Mucosa of descending colon (tissue), 3 donors: Measurements from ENCODE around the gene IGLON5. TPM values are rescaled to one million over a fixed set of nuclear protein-coding genes. Genes with fewer than 3 reads are reported as not detected.

ENCODE experiments used
- ATAC-seq: fragments of 200-7000 bp; cut with Tn5 transposase; one replicate; pipeline ENCODE4 v1.9.1; 2020; ENCODE audit warnings: mild to moderate bottlenecking, moderate library complexity
- DNase-seq, 3 donors: peaks; one replicate each; pipeline ENCODE4 v3.0.0-alpha.2; 2020
- H3K36me3 ChIP-seq: fragments of 200-600 bp; one replicate; pipeline ENCODE4 v1.8.0; 2021; ENCODE audit warnings: low read depth, mild to moderate bottlenecking
- H3K4me1 ChIP-seq: fragments of 200-600 bp; one replicate; pipeline ENCODE4 v1.8.0; 2021; ENCODE audit warnings: low read depth, mild to moderate bottlenecking
- H3K4me3 ChIP-seq: fragments of 200-600 bp; one replicate; pipeline ENCODE4 v1.8.0; 2021; ENCODE audit warnings: mild to moderate bottlenecking
- H3K9me3 ChIP-seq: fragments of 200-600 bp; one replicate; pipeline ENCODE4 v1.8.0; 2021; ENCODE audit warnings: mild to moderate bottlenecking
- CTCF ChIP-seq: fragments of 200-600 bp; IDR thresholded peaks from one replicate; pipeline ENCODE4 v1.8.0; 2022; ENCODE audit warnings: antibody characterized with exemption, mild to moderate bottlenecking
- intact Hi-C, 2 donors: fragments of 100-400 bp; cut with DNase I in 1 of 2; cut with micrococcal nuclease in 1 of 2; formaldehyde crosslinking; loops; one replicate each; pipeline versions ENCODE4 v1.11.0 to v1.11.1; 2022; cut with DNase I, micrococcal nuclease
- total RNA-seq, 3 donors: library from RNA; stranded (reverse); fragmentation: NEBNext Ultra II Directional in 2 of 3; extraction: Animal tissue kit (Norgen Biotek cat#: 25700) in 2 of 3; gene quantifications; one replicate each; pipeline versions ENCODE4 v1.2.1 to v1.2.4, GENCODE V29; 2021 to 2023
- donor health status: DM: no; HTN: no; CAD: no; lungs with moderate emphysema.
- donor health status: DM: no; HTN: no; CAD: no.
- donor health status: DM: no; HTN: yes; CAD: no.

The IGLON5 gene
- total RNA-seq, 3 donors from 2014 or later: 0.44 TPM; not detected in 2

- H3K4me3 ChIP-seq: no peak overlapping the region
- peaks cover 19% of the 10 kb centered on the region for H3K9me3 ChIP-seq
- no peak for TF ChIP-seq CTCF
- no peaks in the 10 kb centered on the region for H3K36me3 ChIP-seq
- ATAC-seq (no peak), DNase-seq (no peak)
- intact Hi-C loops: no loop called here
- H3K4me1 ChIP-seq: no peaks in the 10 kb centered on the region
Observed at GRCh38 chr19:51301266-51301665, 10.2 kb upstream of the IGLON5 start.

- peaks cover 29% of the 10 kb centered on the region for H3K9me3 ChIP-seq
- TF ChIP-seq CTCF: no peak
- intact Hi-C loops: no loop called here
- no peak overlapping the region for H3K4me3 ChIP-seq
- H3K36me3 ChIP-seq: no peaks in the 10 kb centered on the region
- H3K4me1 ChIP-seq: no peaks in the 10 kb centered on the region
- ATAC-seq: no peak
- DNase-seq: no peak
Observed at GRCh38 chr19:51305479-51305878, 6.0 kb upstream of the IGLON5 start.

DNA sequence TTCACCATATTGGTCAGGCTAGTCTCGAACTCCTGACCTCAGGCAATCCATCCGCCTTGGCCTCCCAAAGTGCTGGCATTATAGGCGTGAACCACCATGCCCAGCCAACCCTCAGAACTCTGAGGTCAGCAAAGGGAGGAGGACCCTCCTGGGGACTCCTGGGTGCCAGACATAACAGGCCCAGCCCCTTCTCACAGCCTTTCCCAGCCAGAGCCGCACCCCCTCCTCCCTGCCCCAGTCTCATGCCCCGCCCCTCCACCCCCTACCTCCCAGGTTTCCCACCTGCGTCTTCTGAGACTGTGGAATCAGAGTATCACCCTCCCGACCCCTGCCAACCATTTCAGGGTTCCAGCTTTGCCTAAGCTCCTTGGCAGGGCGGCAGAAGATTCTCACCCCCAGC lies 5.2 kb downstream of the IGLON5 start:
- Histone ChIP-seq H3K36me3 (no peaks in the 10 kb centered on the region), H3K4me3 (no peak overlapping the region), H3K9me3 (no peaks in the 10 kb centered on the region), H3K4me1 (no peaks in the 10 kb centered on the region)
- ATAC-seq (no peak), DNase-seq (no peak)
- intact Hi-C loops: no loop called here
- TF ChIP-seq CTCF: no peak

DNA sequence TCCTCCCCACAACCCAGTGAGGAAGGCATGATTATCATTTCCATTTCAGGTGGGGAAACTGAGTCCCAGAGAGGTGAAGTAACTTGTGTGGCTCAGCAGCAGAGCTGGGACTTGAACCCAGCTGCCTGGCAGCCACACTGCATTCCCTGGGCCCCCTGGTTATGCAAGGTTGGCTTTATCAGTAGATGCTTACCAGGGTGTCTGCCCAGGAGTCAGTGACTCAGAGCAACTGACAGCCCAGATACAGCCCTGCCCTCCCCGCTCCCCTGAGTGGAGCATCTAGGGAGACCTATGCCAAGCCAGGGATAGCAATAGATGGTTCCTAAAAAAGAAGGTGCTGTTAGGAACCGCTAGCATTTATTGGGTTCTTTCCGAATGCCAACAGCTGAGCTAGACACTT lies 5.9 kb downstream of the IGLON5 start:
- intact Hi-C loops: no loop called here

GRCh38 chr19:51317968-51318367 lies 6.5 kb downstream of the IGLON5 start:
- no peak for TF ChIP-seq CTCF
- no peaks in the 10 kb centered on the region for H3K36me3 ChIP-seq
- H3K9me3 ChIP-seq: no peaks in the 10 kb centered on the region
- ATAC-seq (no peak), DNase-seq (no peak)
- intact Hi-C loops: no loop called here
- H3K4me3 ChIP-seq: no peak overlapping the region
- H3K4me1 ChIP-seq: no peaks in the 10 kb centered on the region

More for the DNA sequence above, 5.9 kb downstream of the IGLON5 start:
- no peaks in the 10 kb centered on the region for H3K36me3 ChIP-seq
- no peaks in the 10 kb centered on the region for H3K4me1 ChIP-seq
- no peak for ATAC-seq
- DNase-seq: no peak
- H3K4me3 ChIP-seq: no peak overlapping the region
- no peaks in the 10 kb centered on the region for H3K9me3 ChIP-seq
- no peak for TF ChIP-seq CTCF
